Caco-2 (cell line): ENCODE results near the gene GTPBP4. TPM values are rescaled to one million over a fixed set of nuclear protein-coding genes. Genes with fewer than 3 reads are reported as not detected.
A peak's percentile ranks its signal among the peaks of the same experiment; 100 is the strongest.

Experiments
- Bru-seq: library from RNA; stranded (reverse); fragments of 400-500 nt; gene quantifications from one replicate; lab custom pipeline; 2021; lab: Mats Ljungman, UMichigan
- BruChase-seq, 2 experiments: library from RNA; stranded (reverse); fragments of 400-500 nt; gene quantifications; one replicate each; lab custom pipeline; 2021; lab: Mats Ljungman, UMichigan
- BruUV-seq: library from RNA; stranded (reverse); fragments of 400-500 nt; replicated peaks from 2 replicates; lab custom pipeline; 2021; lab: Mats Ljungman, UMichigan
- CTCF ChIA-PET: fragments of 300-600 bp; sonication (Branson Sonifier 250); formaldehyde crosslinking; loops from one replicate; lab custom pipeline; 2022; ENCODE audit warnings: antibody characterized with exemption; lab: Charles Lee
- POLR2A ChIA-PET: fragments of 300-600 bp; sonication (Branson Sonifier 250); formaldehyde crosslinking; loops from one replicate; lab custom pipeline; 2022; ENCODE audit warnings: antibody characterized with exemption; lab: Charles Lee
- DNase-seq, 2 experiments: peaks; one replicate each; pipeline versions ENCODE4 v3.0.0 to v3.0.0-alpha.2; 2020 to 2022
- H3K27me3 ChIP-seq: replicated peaks from 2 replicates; pipeline ENCODE4 v1.6.0; 2011; ENCODE audit warnings: low read length; ENCODE audit not compliant: control insufficient read depth, insufficient read depth
- H3K36me3 ChIP-seq: 2 replicates; pipeline ENCODE4 v1.5.1; 2011; ENCODE audit warnings: low read length; ENCODE audit not compliant: control insufficient read depth, insufficient read depth
- H3K4me1 ChIP-seq: fragments of 250-450 bp; sonication (Bioruptor Pico); 2 replicates; pipeline ENCODE4 v1.5.1; 2020; ENCODE audit warnings: mild to moderate bottlenecking
- H3K4me3 ChIP-seq: 2 replicates; pipeline ENCODE4 v1.5.1; 2011; ENCODE audit warnings: low read depth, mild to moderate bottlenecking, control low read depth, low read length
- H3K9me3 ChIP-seq: fragments of 250-450 bp; sonication (Bioruptor Pico); 2 replicates; pipeline ENCODE4 v1.5.1; 2020; ENCODE audit warnings: mild to moderate bottlenecking, moderate library complexity
- H3K27ac Mint-ChIP-seq: one replicate; pipeline ENCODE4 v1.8.0; 2022; ENCODE audit warnings: mixed read lengths; ENCODE audit not compliant: unreplicated experiment
- H3K27me3 Mint-ChIP-seq: one replicate; pipeline ENCODE4 v1.8.0; 2022; ENCODE audit warnings: mixed read lengths; ENCODE audit not compliant: insufficient read depth, unreplicated experiment
- H3K36me3 Mint-ChIP-seq: one replicate; pipeline ENCODE4 v1.8.0; 2022; ENCODE audit warnings: mild to moderate bottlenecking, mixed read lengths; ENCODE audit not compliant: insufficient read depth, unreplicated experiment
- H3K4me1 Mint-ChIP-seq: one replicate; pipeline ENCODE4 v1.8.0; 2022; ENCODE audit warnings: low read depth, mixed read lengths; ENCODE audit not compliant: unreplicated experiment
- H3K4me3 Mint-ChIP-seq: one replicate; pipeline ENCODE4 v1.8.0; 2022; ENCODE audit warnings: mild to moderate bottlenecking, moderate library complexity, mixed read lengths; ENCODE audit not compliant: unreplicated experiment
- H3K9me3 Mint-ChIP-seq: one replicate; pipeline ENCODE4 v1.8.0; 2022; ENCODE audit warnings: mixed read lengths; ENCODE audit not compliant: unreplicated experiment
- CTCF ChIP-seq, 2 experiments: fragments of 200-600 bp in 1 of 2; IDR thresholded peaks; 1 replicate in 1 of 2; 2 replicates in 1 of 2; pipeline versions ENCODE4 v1.5.1 to v1.8.0; 2011 to 2022; ENCODE audit warnings: antibody characterized with exemption in 1 of 2, control low read depth in 1 of 2, inconsistent platforms in 1 of 2, low read depth in 1 of 2, low read length in 1 of 2, mild to moderate bottlenecking in 1 of 2, moderate library complexity in 1 of 2; ENCODE audit not compliant: insufficient read depth in 1 of 2, severe bottlenecking in 1 of 2, unreplicated experiment in 1 of 2
- intact Hi-C: fragments of 100-400 bp; cut with micrococcal nuclease; formaldehyde crosslinking; loops from one replicate; pipeline ENCODE4 v1.10.0; 2022; ENCODE audit not compliant: unreplicated experiment
- long read RNA-seq: library from polyadenylated mRNA; stranded (forward); transcript quantifications from one replicate; pipeline ENCODE4 v2.0.0, GENCODE V29; 2022
- total RNA-seq: library from RNA; stranded (reverse); gene quantifications from 2 replicates; pipeline ENCODE4 v1.2.3, GENCODE V29; 2022

Gene GTPBP4
- total RNA-seq: 175 and 202 TPM in 2 replicates
- Bru-seq, nascent RNA: percentile 97 among the genes with signal in this experiment
- percentile 98 among the genes with signal in this experiment for BruChase-seq, experiment 1, labeled RNA remaining after a 2-hour chase
- BruChase-seq, experiment 2, labeled RNA remaining after a 6-hour chase: percentile 97 among the genes with signal in this experiment
- long read RNA-seq, full-length matches to known transcripts: 359 of 411 reads
- long read RNA-seq, partial matches to known transcripts: 15 of 411 reads
- long read RNA-seq, other reads (novel, unspliced or antisense): 37 of 411 reads

- H3K4me3 ChIP-seq: peak within 1 kb of the TSS; percentile 86
- ChIA-PET POLR2A (interaction anchor here (0.6 to 6.2 kb wide), 17 partner anchors 14 to 208 kb away, joined by 3 to 123 read pairs (median 5); partner anchors contain the start of genes IDI1 and LARP4B), CTCF (interaction anchor here (1.6 to 2.8 kb wide), 2 partner anchors 14 to 18 kb away, joined by 8 to 14 read pairs; no protein-coding TSS in a partner anchor)
- peak within 1 kb of the TSS; percentile 99 for H3K27ac Mint-ChIP-seq
- peaks cover 84% of the 10 kb centered on the region for H3K36me3 Mint-ChIP-seq
- H3K4me3 Mint-ChIP-seq: peak within 1 kb of the TSS; percentile 99
- H3K9me3 Mint-ChIP-seq: no peaks in the 10 kb centered on the region
- peaks cover 3% of the 10 kb centered on the region; the same call in 1 of the 2 replicates for H3K36me3 ChIP-seq
- no peaks in the 10 kb centered on the region for H3K27me3 ChIP-seq
- H3K9me3 ChIP-seq: peaks cover 4% of the 10 kb centered on the region; the same call in 1 of the 2 replicates
- no peaks in the 10 kb centered on the region for H3K27me3 Mint-ChIP-seq
- DNase-seq: peak; percentile 98
- H3K4me1 ChIP-seq: peaks cover 52% of the 10 kb centered on the region
- peaks cover 41% of the 10 kb centered on the region for H3K4me1 Mint-ChIP-seq
- intact Hi-C loops: loop anchor here (1.0 kb wide), 1 partner anchor 57 kb away; the partner anchor contains the start of gene LARP4B
- no TSS peak for BruUV-seq
- TF ChIP-seq CTCF (IDR thresholded peaks at IDR 0.05; ENCODE audit: insufficient read depth in 1 of 2, low read depth in 1 of 2, low read length in 1 of 2, severe bottlenecking in 1 of 2, unreplicated experiment in 1 of 2): peak in 1 of 2 experiments; percentile 69
Measured at GRCh38 chr10:987870-988666, at the start of gene GTPBP4. Gene GTPBP4, plus strand, starts transcription at chr10:988434. Its CDS starts 46 bp downstream, at chr10:988480.

DNA sequence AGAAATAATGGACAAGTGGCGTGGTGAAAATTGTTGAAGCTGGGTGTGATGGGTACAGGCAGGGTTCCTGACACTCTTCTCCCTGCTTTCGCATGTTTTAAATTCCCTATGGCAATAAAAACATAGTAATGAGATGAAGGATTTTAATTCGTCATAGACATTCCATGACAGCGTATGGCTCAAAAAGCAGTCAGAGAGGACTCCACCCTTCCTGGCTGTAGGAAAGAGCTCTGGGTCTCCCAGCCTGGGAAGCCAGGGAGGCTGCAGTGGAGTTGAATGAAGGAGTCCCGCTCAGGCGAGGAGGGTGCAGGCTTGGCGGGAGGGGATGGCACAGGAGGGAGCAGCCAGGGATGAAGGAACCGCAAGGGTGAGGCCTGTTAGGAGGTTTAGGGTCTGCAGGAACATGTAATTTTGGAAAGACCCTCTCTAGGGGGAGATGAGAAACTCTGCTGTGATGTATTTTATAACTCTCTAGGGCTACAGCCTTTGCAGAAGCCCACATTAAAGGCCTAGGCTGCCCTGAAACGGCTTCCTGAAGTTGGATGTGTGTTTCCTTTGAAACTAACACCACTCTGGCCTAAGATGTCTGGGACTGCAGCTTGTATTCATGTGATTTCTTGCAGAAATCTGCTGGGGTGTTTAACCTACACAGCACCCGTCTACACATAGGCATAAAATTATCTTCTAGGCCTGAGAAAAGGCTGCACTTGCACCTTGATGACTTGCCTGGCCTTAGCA, 49.1 kb upstream of the GTPBP4 start:
- no peak overlapping the region for H3K4me3 Mint-ChIP-seq
- CTCF ChIA-PET: no interaction called here
- H3K4me1 Mint-ChIP-seq: peaks cover 14% of the 10 kb centered on the region

More for the DNA sequence above, 49.1 kb upstream of the GTPBP4 start:
- intact Hi-C loops: no loop called here
- Histone ChIP-seq H3K27me3 (no peaks in the 10 kb centered on the region), H3K4me3 (no peak overlapping the region), H3K9me3 (no peaks in the 10 kb centered on the region), H3K4me1 (peaks cover 7% of the 10 kb centered on the region), H3K36me3 (no peaks in the 10 kb centered on the region)
- POLR2A ChIA-PET: no interaction called here
- TF ChIP-seq CTCF (IDR thresholded peaks at IDR 0.05; ENCODE audit: insufficient read depth in 1 of 2, low read depth in 1 of 2, low read length in 1 of 2, severe bottlenecking in 1 of 2, unreplicated experiment in 1 of 2): no peak
- Mint-ChIP-seq H3K9me3 (no peaks in the 10 kb centered on the region), H3K36me3 (no peaks in the 10 kb centered on the region), H3K27ac (peak overlapping the region; percentile 6), H3K27me3 (no peaks in the 10 kb centered on the region)
- peak in 1 of 2 experiments; percentile 32 for DNase-seq
- no TSS peak for BruUV-seq
